ENCODE data around the gene APOBEC3A. TPM values are rescaled to one million over a fixed set of nuclear protein-coding genes. Genes with fewer than 3 reads are reported as not detected.

Gene APOBEC3A
- polyA plus RNA-seq, 1 of the 3 experiments (the other 2 are of a cell fraction), result not detected

- Histone ChIP-seq H3K79me2 (ENCODE audit: insufficient read depth) (no peaks in the 10 kb centered on the region), H3K27ac (ENCODE audit: low read depth in 2 of 2, low read length in 1 of 2) (no peak overlapping the region), H3K9me2 (no peaks in the 10 kb centered on the region), H3K4me1 (ENCODE audit: control insufficient read depth in 1 of 2, insufficient read depth in 2 of 2, low read depth in 1 of 2, low read length in 1 of 2) (no peaks in the 10 kb centered on the region), H4K20me1 (ENCODE audit: insufficient read depth) (no peaks in the 10 kb centered on the region), H3K27me3 (ENCODE audit: insufficient read depth) (no peaks in the 10 kb centered on the region), H3K4me3 (ENCODE audit: low read depth in 2 of 2, low read length in 1 of 2) (no peak overlapping the region), H3K36me3 (replicated peaks in 1 of 2; ENCODE audit: control insufficient read depth in 1 of 2, insufficient read depth in 2 of 2, low read length in 1 of 2) (no peaks in the 10 kb centered on the region), H3F3A (replicated peaks; ENCODE audit: insufficient read depth) (no peaks in the 10 kb centered on the region), H2AFZ (ENCODE audit: low read depth) (no peak overlapping the region), H3K9me3 (no peaks in the 10 kb centered on the region), H3K9ac (no peak overlapping the region), H3K4me2 (no peak overlapping the region)
- no peak for DNase-seq
- WGBS (ENCODE audit: low lambda C conversion rate), result no CpG with 5 or more reads among the region's 3 CpGs
- TF ChIP-seq RXRA (IDR thresholded peaks at IDR 0.05; ENCODE audit: borderline replicate concordance, low read depth), result no peak
- no peak for TF ChIP-seq FOSL2 (IDR thresholded peaks at IDR 0.05; ENCODE audit: borderline replicate concordance, low read depth)
- no peak for TF ChIP-seq MAX (IDR thresholded peaks at IDR 0.05; ENCODE audit: low read depth)
- TF ChIP-seq FOXJ3 (CRISPR knock-in tag; IDR thresholded peaks at IDR 0.05), result no peak
- no peak for TF ChIP-seq JUND (IDR thresholded peaks at IDR 0.05)
- no peak for TF ChIP-seq SMC3 (IDR thresholded peaks at IDR 0.05; ENCODE audit: low read depth, low read length)
- TF ChIP-seq RFX5 (IDR thresholded peaks at IDR 0.05; ENCODE audit: low read length), result no peak
- TF ChIP-seq PBX3 (IDR thresholded peaks at IDR 0.05), result no peak
- TF ChIP-seq REST (IDR thresholded peaks at IDR 0.05; ENCODE audit: low read depth, low read length), result no peak
- TF ChIP-seq CTCF (IDR thresholded peaks at IDR 0.05), result no peak
- TF ChIP-seq IRF3 (IDR thresholded peaks at IDR 0.05; ENCODE audit: low read depth, low read length), result no peak
- no peak for TF ChIP-seq MXI1 (IDR thresholded peaks at IDR 0.05; ENCODE audit: low read depth, low read length)
- TF ChIP-seq NRF1 (IDR thresholded peaks at IDR 0.05; ENCODE audit: low read depth, low read length), result no peak
- TF ChIP-seq USF1 (IDR thresholded peaks at IDR 0.05; ENCODE audit: borderline replicate concordance, low read depth), result no peak
- TF ChIP-seq TAF1 (IDR thresholded peaks at IDR 0.05; ENCODE audit: borderline replicate concordance, low read depth, low read length), result no peak
- no peak for TF ChIP-seq EP300 (IDR thresholded peaks at IDR 0.05; ENCODE audit: borderline replicate concordance in 1 of 2, low read depth in 1 of 2, low read length in 1 of 2)
- no peak for TF ChIP-seq FOXM1 (IDR thresholded peaks at IDR 0.05; ENCODE audit: low read depth)
- TF ChIP-seq POLR2AphosphoS5 (IDR thresholded peaks at IDR 0.05; ENCODE audit: low read depth, low read length), result no peak
- ChIA-PET POLR2A (no interaction called here), CTCF (no interaction called here)
Measured at GRCh38 chr22:38955926-38956325, 1.5 kb upstream of the APOBEC3A start.
